DMS114 treated with DMSO at 0.1 percent for 48 hours (cell line): ENCODE results near the gene CTSZ.
"Not testable (repeated sequence)": the region's sequence is repeated elsewhere in the genome, so short reads cannot be mapped to it uniquely, and the experiment has no call there.

ENCODE experiments used
- DNase-seq: peaks from one replicate; lab custom pipeline; 2025; ENCODE audit not compliant: unreplicated experiment; lab: John Stamatoyannopoulos, UW

CTSZ gene

DNA sequence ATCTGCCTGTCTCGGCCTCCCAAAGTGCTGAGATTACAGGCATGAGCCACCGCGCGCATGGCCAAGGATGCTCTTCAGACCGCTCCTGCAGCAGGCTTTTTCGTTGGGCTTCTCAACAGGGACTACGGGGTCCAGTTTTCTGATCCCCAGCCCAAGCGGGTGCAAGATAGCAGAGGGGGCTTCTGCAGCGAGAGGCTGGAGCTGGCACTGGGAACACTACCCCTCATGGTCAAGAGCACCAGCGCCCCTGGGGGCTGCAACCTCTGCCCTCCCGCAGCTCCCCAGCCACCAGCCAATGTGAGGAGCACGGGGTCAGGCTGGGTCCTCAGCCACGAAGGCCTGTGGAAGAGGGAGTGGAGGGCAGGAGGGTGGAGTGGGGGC is 6.0 kb downstream of the CTSZ start:
- DNase-seq, result no peak

DNA sequence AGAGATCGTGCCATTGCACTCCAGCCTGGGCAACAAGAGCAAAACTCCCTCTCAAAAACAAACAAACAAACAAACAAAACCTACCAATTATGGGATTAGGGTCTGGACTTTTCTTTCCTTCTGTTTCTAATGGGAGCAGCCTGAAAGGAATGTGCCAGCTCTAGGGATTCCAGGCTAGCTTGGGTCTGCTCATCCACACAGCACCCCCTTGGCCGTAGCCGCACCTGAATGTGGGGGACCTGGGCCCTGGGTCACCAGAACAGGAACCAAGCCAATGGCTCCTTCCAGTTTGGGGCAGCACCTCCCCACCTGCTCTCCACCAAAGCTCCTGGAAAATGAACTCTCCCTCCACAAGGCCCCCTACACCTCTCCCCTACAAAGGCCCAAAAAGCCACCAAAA is 6.7 kb downstream of the CTSZ start:
- DNase-seq, result no peak

DNA sequence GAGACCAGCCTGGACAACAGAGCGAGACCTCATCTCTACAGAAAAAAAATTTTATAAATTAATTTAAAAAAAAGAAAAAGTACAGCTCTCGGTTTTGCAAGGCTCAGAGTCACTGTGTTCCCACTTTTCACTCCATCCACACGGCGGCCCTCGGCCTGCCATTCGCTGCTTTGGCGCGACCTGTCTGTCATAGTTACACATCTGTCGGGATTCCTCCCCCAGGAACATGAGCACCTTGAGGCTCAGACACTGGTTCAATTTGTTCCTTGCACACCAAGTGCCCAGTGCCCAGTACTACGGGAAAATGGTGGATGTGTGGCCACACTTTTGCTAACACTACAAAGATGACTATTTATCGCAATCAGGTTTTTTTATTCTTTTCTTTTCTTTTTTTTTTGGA is 8.4 kb downstream of the CTSZ start:
- DNase-seq, result no peak

DNA sequence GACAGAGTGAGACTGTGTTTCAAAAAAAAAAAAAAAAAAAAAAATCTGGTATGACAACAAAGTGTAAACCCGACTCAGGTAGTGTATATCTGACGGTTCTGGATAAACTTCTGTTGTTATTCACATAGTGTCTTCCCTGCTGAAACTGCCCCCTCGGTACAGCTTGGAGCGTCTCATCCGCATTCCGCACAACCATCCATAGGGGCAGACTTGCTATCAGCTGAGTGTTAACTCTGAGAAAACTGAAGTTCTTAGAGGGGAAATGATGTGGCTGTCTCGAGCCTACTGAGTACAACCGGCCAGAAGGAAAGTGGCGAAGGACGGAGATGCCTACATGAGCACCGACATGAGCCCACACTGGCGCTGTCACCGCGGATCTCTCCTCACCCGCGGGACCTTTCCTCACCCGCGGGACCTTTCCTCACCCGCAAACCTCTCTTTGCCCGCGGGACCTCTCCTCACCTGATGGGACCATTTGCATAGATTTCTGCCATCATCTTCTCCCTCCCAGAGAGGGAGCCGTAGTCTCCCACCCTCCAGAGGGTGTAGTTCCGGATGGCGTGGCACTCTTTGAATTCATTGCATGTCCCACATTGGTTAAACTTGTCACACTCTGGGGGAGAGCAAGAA is 9.8 kb downstream of the CTSZ start:
- DNase-seq, result no peak

DNA sequence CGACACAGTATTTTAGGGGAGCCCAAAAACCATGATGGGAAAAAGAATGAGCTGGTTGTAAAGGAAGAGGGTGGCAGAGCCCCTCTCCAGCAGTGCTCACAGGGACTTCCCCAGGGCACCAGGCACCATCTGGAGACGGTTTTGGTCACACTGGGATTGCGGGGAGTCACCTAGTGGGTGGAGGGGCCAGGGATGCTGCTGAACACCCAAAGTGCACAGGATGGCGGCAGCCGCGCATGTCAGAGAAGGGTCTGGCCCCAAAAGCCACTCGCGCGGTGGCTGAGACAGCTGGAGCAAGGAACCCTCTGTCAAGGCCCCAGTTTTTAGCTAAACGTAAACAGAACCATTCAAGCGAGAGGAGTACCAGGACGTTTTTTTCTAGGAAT is 10.8 kb downstream of the CTSZ start:
- no peak for DNase-seq

DNA sequence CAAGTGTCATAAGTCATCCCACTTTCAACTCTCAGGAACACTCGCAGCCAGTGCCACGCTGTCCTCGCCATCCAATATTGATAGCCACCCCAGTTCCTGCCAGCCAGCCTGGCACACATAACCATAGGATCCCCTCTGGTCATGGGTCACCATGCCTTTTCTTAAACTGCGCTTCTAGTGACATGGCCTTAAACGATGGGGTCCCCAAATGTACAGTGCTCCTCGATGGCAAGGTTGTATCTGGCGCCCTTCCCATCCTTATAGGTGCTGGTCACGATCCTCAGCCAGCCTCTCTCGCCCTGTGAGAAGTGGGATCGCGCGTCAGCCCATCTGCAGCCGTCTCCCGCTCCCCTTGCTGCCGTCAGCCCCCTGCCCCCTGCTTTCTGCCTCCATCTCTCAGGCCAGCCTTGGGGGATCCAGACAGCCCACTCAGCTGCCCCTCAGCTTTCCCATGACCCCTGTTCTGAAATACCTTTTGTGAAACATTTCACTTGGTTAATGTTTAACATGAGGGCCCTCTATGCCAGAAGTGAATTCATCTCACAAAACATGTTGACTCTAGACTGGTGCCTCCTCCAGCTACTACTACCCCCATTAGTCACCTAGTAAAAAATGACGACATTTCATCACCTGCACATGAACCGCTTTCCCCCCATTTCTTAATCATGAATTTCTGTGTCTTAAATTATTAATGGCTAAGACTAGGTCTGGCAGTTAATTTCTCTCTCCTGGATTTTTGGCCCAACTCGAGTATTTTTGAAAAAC is 11.4 kb downstream of the CTSZ start:
- DNase-seq, result no peak

DNA sequence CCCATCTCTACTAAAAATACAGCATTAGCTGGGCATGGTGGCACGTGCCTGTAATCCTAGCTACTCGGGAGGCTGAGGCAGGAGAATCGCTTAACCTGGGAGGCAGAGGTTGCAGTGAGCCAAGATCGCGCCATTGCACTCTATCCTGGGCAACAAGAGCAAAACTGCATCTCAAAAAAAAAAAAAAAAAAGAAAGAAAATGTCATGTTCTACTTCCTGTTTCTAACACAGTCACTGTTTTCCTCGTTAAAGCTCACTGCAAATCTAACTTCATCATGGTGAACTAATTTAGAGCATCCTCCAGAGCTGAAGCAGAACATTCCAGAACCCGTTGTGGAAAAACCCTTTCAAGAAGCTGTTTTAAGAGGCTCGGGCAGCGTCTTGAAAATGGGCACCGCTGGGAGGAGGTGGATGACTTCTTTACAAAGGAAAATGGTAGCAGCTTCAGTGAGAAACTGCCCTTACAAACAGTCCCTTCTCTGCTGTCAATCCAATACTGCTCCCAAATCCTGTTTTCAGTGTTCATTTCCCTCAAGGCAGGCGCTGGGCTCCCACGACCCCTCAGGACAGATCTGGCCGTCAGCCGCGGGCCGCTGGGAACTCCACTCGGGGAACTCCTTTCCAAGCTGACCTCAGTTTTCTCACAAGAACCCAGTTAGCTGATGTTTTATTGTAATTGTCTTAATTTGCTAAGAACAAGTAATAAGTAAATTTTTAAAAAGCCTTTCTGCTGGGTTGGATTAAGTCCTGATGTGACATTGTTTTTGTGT is 12.5 kb downstream of the CTSZ start:
- no peak for DNase-seq

DNA sequence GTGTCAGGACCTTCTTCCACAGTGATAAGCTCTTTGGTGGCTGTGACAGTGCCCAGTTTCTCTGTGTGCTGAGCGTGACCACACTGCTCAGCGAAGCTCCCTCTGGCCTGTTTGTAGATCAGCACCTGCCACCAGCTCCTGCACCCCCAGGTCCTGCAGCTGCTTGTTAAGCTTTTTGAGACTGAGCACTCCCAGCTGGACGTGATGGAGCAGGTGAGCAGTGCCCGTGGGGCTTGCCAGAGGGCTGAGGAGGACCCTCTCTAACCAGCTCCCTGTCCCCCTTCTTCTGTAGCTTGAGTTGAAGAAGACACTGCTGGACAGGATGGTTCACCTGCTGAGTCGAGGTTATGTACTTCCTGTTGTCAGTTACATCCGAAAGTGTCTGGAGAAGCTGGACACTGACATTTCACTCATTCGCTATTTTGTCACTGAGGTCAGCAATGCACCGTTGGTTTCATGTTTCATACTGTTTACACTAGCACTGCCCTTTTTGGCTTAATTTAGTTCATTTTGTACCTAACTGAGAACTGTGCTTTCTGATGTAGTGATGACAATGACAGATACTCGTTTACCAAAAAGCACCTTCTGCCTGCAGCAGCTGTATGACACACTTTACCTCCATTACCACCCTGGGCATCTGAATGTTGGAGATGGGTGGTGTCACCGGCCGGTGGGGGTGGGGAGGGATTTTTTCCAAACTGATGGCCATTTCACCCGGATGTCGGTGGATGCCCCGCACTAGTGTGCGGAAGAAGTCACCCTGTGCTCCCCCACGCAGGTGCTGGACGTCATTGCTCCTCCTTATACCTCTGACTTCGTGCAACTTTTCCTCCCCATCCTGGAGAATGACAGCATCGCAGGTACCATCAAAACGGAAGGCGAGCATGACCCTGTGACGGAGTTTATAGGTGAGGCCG is 13.5 kb downstream of the CTSZ start:
- no peak for DNase-seq

DNA sequence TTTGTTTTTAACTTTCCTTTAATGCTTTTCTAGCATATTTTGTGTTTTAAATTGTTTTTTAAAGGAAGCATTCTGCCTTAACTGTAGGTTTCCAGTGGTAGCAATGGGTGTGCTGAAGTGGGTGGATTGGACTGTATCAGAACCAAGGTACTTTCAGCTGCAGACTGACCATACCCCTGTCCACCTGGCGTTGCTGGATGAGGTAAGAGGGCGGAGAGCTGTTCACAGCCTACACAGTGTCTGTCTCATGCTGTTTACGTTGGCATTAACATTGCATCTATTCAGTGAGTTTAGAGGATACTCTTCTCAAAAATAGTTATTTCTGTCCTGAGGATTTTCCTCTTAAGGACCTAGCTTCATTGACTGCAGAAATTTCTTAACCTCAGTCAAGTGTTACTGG is 14.1 kb downstream of the CTSZ start:
- no peak for DNase-seq

DNA sequence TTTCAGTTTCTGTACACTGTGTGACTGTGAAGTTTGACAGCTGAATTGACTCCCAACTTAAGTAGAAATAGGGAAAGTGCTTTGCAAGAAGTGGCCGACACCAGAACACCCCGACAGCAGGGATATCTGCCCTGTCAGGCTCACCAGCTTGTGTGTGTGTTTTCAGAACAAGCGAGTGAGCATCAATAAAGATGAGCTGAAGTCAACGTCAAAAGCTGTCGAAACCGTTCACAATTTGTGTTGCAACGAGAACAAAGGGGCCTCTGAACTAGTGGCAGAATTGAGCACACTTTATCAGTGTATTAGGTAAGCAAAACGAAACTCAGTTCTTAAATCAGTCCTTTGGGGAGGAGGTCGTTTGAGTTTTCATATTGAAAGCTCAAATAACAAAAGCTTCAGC is 15.3 kb downstream of the CTSZ start:
- no peak for DNase-seq

DNA sequence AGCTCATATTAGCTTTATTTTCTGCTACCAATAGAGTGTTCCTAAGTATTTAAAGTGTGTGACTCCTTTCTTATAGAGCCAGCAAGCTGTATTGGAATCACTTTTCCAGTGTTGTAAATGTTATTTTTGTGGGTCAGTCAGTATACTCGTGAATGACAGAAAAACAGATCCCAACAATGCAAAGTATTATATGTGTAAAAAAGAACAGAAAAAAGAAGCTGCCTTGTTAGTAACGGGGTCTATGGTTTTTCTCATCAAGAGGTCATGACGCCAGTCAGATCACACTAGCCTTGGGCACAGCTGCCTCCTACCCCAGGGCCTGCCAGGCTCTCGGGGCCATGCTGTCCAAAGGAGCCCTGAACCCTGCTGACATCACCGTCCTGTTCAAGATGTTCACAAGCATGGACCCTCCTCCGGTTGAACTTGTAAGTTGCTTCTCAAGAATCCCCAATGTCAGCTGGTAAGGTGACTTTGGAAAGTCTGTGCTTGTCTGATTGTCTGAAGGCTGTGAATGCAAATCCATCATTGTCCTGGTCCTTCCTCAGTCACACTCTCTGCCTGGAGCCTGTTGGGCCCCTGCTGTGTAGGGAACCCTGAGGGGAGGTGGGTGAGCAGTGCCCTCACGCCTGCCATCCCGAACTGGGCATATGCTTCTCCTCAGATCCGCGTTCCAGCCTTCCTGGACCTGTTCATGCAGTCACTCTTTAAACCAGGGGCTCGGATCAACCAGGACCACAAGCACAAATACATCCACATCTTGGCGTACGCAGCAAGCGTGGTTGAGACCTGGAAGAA is 16.2 kb downstream of the CTSZ start:
- DNase-seq, result no peak

DNA sequence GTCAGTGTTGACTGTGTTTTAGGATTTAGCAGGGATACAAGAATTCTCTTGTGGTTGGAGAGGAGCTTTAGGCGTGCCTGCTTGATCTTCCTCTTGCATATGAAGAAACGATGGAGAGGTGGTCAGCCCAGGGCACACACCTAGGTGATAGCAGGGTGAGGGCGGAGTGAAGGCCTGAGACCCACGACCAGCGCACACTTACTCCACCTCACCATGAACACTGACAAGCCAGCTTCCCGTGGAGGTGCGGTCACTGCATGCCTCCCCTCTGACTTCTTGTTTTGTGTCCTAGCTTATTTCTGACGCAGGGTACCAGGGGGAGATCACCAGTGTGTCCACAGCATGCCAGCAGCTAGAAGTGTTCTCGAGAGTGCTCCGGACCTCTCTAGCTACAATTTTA is 17.9 kb downstream of the CTSZ start:
- no peak for DNase-seq

DNA sequence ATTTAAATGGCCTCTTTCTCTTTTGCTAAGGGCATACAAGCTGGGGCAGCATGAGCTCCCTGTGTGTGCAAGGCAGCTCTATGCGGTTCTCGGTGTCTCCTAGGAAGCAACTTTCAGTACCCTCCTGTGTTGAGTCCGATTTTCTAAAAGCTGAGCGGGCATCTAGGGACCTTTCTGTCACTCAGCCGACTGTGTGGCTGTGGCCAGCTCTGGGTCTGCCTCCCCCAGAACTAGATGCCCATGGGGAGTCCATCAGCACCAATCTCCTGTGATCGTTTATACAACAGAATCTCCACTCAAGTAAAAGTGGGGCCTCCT is 18.5 kb downstream of the CTSZ start:
- no peak for DNase-seq

DNA sequence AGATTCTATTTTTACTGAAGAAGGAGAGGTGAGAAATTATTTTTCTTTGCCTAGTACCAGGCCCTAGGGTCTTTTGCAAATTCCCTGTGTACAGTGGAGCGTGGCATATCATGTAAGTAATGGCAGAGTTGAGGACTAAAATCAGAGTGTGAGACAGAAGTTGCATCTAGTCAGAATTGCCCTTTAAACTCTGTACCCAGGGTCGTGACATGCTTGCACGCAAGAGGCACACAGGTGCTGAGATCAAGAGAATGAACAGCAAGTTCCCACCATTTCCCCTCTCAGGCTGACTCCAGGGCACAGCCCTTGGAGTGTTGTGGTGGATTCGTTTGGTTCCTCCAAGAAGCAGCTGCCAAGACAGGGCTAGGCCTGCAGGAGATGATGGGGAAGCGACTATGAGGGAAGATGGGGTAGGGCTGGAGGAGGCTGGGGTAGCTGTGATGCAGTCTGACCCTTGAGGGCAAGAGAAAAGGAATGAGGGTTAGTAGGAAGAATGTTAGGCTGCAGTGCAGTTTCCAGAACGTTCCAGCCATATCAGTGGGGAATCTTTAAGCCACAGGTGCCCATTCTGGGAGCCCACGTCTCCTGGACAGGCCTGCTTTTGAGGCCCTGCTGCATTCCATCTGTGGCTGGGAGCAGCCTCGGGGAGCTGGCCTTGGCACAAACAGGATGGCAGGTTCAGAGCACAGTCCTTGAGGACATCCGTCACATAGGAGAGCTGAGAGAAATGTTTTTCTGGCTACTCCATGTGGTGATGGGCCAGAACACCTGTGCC is 19.1 kb downstream of the CTSZ start:
- no peak for DNase-seq

DNA sequence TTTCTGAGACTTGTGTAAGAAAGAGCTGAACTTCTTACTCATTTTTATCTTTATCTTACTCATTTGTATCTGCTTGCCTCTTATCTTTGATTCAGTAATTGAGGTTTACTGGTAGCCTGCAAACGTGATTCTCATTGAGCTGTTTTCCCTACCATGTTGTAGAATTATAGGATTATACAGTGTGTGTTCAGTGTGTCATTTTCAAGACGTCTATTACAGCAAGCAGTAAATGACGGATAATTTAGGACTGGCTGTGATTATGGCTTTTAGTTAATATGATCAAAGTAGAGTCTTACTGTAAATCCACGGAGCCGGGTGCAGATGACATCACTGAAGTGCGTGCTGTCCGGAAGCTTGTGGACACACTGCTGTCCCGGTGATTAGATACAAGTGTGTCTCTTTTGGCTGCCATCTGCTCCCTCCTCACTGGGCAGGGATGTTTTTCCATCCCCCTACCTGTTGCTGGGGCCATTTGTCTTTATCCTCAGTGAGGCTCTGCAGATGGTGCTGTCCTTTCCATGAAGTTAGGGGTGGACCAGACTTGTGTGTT is 20.0 kb downstream of the CTSZ start:
- DNase-seq, result no peak

DNA sequence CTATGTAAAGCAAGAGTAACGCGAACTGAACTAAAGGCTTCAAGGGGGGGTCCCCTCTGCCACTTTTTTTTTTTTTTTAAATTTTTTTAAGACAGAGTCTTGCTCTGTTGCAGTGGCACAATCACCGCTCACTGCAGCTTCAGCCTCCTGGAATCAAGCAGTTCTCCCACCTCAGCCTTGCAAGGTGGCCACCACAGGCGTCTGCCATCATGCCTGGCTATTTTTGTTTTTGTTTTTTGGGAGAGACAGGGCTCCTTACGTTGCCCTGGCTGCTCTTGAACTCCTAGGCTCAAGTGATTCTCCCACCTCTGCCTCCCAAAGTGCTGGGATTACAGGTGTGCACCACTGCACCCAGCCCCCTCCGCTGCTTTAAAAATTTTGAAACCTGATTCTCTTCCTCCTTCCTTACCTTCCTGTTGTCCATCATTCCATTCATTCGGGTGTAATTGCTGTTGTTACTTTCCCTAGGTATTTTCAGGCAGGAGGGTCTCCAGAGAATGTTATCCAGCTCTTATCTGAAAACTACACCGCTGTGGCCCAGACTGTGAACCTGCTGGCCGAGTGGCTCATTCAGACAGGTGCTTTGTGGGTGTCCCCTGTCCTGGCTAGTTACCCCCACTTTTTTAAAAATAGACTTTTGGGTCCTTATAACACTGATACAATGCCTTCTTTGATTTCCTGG is 20.6 kb downstream of the CTSZ start:
- no peak for DNase-seq

DNA sequence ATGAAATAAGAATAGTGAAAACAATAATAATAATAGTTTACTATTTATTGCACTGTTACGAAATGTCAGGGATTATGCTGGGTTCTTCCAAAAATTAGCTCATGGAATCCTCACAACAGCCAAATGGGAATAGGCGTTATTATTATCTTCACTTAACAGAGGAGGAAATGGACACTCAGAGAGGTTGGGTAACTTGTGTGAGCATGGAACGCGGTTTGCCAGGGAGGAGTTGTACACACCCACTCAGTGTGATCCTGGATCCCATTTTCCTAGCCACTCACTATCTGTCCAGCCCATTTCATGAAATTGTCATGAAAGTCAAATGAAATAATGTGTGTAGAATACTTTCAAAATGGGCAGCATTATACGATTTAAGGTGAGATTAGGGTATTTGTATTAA is 21.4 kb downstream of the CTSZ start:
- no peak for DNase-seq

DNA sequence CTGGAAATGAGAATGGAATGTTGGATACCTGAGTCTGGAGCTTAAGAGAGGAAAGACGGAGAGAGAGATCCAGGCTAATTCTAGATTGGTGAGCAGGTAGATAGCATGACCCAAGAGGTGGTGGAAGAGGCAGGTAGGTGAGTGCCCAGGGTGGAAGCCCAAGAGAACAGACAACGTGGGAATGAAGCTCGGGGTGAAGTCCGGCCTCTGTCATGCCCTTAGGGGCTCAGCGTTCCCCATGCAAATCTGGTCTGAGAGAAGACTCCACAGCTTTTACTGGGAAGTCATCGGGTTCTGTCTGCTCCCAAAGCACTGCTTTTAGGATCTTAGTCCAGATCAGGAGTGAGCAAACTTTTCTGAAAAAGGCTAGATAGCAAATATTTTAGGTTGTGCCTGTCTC is 22.4 kb downstream of the CTSZ start:
- DNase-seq, result no peak

DNA sequence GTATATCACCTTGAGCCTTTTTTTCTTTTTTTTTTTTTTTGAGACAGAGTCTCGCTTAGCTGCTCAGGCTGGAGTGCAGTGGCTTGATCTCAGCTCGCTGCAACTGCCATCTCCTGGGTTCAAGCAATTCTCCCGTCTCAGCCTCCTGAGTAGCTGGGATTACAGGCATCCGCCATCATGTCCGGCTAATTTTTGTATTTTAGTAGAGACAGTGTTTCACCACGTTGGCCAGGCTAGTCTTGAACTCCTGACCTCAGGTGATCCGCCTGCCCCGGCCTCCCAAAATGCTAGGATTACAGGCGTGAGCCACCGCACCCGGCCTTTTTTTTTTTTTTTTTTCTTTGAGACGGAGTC is 24.0 kb downstream of the CTSZ start:
- not testable (repeated sequence) for DNase-seq
